Stimulated activated CD4-positive, alpha-beta T cell treated with anti-CD3 and anti-CD28 coated beads, TNF-alpha, amount 100 ng/mL, for 24 hours (primary cell): ENCODE results near the gene XRN2.
"Not testable (repeated sequence)": the region's sequence is repeated elsewhere in the genome, so short reads cannot be mapped to it uniquely, and the experiment has no call there.

ENCODE experiments used
- DNase-seq, 3 experiments: peaks; one replicate each; pipeline ENCODE4 v3.0.0-alpha.2; 2020; ENCODE audit warnings: low read depth in 3 of 3

Gene XRN2

GRCh38 chr20:21389368-21389767 lies 86.2 kb downstream of the XRN2 start:
- no peak for DNase-seq

- no peak for DNase-seq
Observed at GRCh38 chr20:21390768-21391167, 87.6 kb downstream of the XRN2 start.

- DNase-seq: no peak
Observed at GRCh38 chr20:21391185-21391971, 88.2 kb downstream of the XRN2 start.

- no peak for DNase-seq
Observed at GRCh38 chr20:21391972-21392352, 88.8 kb downstream of the XRN2 start.

GRCh38 chr20:21393166-21393565 lies 90.0 kb downstream of the XRN2 start:
- no peak for DNase-seq

- DNase-seq: no peak
Observed at GRCh38 chr20:21393816-21394519, 90.8 kb downstream of the XRN2 start.

GRCh38 chr20:21394551-21394950 lies 91.4 kb downstream of the XRN2 start:
- no peak for DNase-seq

GRCh38 chr20:21395051-21395665 lies 92.0 kb downstream of the XRN2 start:
- no peak for DNase-seq

GRCh38 chr20:21395666-21396598 lies 92.8 kb downstream of the XRN2 start:
- DNase-seq: peak in 1 of 3 experiments; percentile 30

GRCh38 chr20:21396599-21397340 lies 93.6 kb downstream of the XRN2 start:
- DNase-seq: no peak

- no peak for DNase-seq
Observed at GRCh38 chr20:21397341-21398108, 94.4 kb downstream of the XRN2 start, which contains the start of gene NKX2-4. TSS of gene NKX2-4 (minus strand) at chr20:21397526. CDS start at chr20:21397399, 127 bp downstream.

GRCh38 chr20:21398109-21399004 lies 95.2 kb downstream of the XRN2 start:
- no peak for DNase-seq

GRCh38 chr20:21399005-21399475 lies 95.9 kb downstream of the XRN2 start:
- DNase-seq: no peak

GRCh38 chr20:21411725-21412124 lies 108.6 kb downstream of the XRN2 start:
- no peak for DNase-seq

GRCh38 chr20:21413996-21414395 lies 110.9 kb downstream of the XRN2 start:
- not testable (repeated sequence) for DNase-seq

- not testable (repeated sequence) for DNase-seq
Observed at GRCh38 chr20:21419147-21419546, 116.0 kb downstream of the XRN2 start.

- no peak for DNase-seq
Observed at GRCh38 chr20:21421601-21422236, 118.6 kb downstream of the XRN2 start.

- DNase-seq: not testable (repeated sequence)
Observed at GRCh38 chr20:21423712-21424111, 120.6 kb downstream of the XRN2 start.
